WTC11 (cell line): ENCODE results near the gene HTR5A. TPM values are rescaled to one million over a fixed set of nuclear protein-coding genes. Genes with fewer than 3 reads are reported as not detected.

ENCODE experiments used
- ATAC-seq: fragments of 200-7000 bp; cut with Tn5 transposase; 2 replicates; pipeline ENCODE4 v1.10.0; 2021; ENCODE audit warnings: mild to moderate bottlenecking, moderate library complexity
- CTCF ChIA-PET: fragments of 300-600 bp; sonication (Branson Sonifier 250); formaldehyde crosslinking; loops from one replicate; lab custom pipeline; 2021; ENCODE audit warnings: antibody characterized with exemption; lab: Charles Lee
- POLR2A ChIA-PET: fragments of 350-600 bp; sonication (Branson Sonifier 250); formaldehyde crosslinking; loops from one replicate; lab custom pipeline; 2021; ENCODE audit warnings: antibody characterized with exemption; lab: Charles Lee
- DNase-seq: peaks from one replicate; pipeline ENCODE4 v3.0.0; 2021; ENCODE audit warnings: low spot score
- H3K27ac Mint-ChIP-seq: 2 replicates; pipeline ENCODE4 v1.8.0; 2021; ENCODE audit warnings: mixed read lengths
- H3K27me3 Mint-ChIP-seq: 2 replicates; pipeline ENCODE4 v1.8.0; 2021; ENCODE audit warnings: low read depth, mild to moderate bottlenecking, moderate library complexity, mixed read lengths
- H3K36me3 Mint-ChIP-seq: 2 replicates; pipeline ENCODE4 v1.8.0; 2021; ENCODE audit warnings: mixed read lengths
- H3K4me1 Mint-ChIP-seq: 2 replicates; pipeline ENCODE4 v1.8.0; 2022; ENCODE audit warnings: mixed read lengths
- H3K4me3 Mint-ChIP-seq: 2 replicates; pipeline ENCODE4 v1.8.0; 2021; ENCODE audit warnings: mild to moderate bottlenecking, moderate library complexity, mixed read lengths
- H3K9me3 Mint-ChIP-seq: 2 replicates; pipeline ENCODE4 v1.8.0; 2021; ENCODE audit warnings: mixed read lengths
- CREB1 ChIP-seq: sonication (generic); formaldehyde crosslinking; IDR thresholded peaks from 2 replicates; pipeline ENCODE4 v1.8.0; 2023; ENCODE audit warnings: mild to moderate bottlenecking, missing genetic modification reagents
- GRHL2 ChIP-seq: fragments of 250-450 bp; sonication (Bioruptor Pico); IDR thresholded peaks from 2 replicates; pipeline ENCODE4 v1.8.0; 2022; ENCODE audit warnings: mild to moderate bottlenecking, moderate library complexity; ENCODE audit not compliant: insufficient replicate concordance, severe bottlenecking
- MLX ChIP-seq: sonication (generic); formaldehyde crosslinking; IDR thresholded peaks from 2 replicates; pipeline ENCODE4 v1.8.1; 2023; ENCODE audit warnings: mild to moderate bottlenecking, missing genetic modification reagents, moderate library complexity
- MXD4 ChIP-seq: fragments of 250-450 bp; sonication (Bioruptor Pico); IDR thresholded peaks from 2 replicates; pipeline ENCODE4 v1.8.0; 2021; ENCODE audit warnings: mild to moderate bottlenecking, moderate library complexity, borderline replicate concordance
- SMAD3 ChIP-seq: sonication (generic); formaldehyde crosslinking; IDR thresholded peaks from 2 replicates; pipeline ENCODE4 v1.8.0; 2022; ENCODE audit warnings: missing genetic modification reagents, mild to moderate bottlenecking, borderline replicate concordance
- STAT6 ChIP-seq: sonication (generic); formaldehyde crosslinking; conservative IDR thresholded peaks from 2 replicates; pipeline ENCODE4 v1.8.1; 2023; ENCODE audit warnings: mild to moderate bottlenecking, low read depth, missing genetic modification reagents, moderate library complexity
- total RNA-seq: library from RNA; stranded (reverse); gene quantifications from 3 replicates; pipeline ENCODE4 v1.2.3, GENCODE V29; 2021
- TF ChIP-seq, protein P1 (sequence below): sonication (generic); formaldehyde crosslinking; IDR thresholded peaks from 2 replicates; pipeline ENCODE4 v1.8.1; 2023; ENCODE audit warnings: mild to moderate bottlenecking, missing genetic modification reagents
- TF ChIP-seq, protein P2 (sequence below): sonication (generic); formaldehyde crosslinking; IDR thresholded peaks from 2 replicates; pipeline ENCODE4 v1.8.1; 2023; ENCODE audit warnings: mild to moderate bottlenecking, missing genetic modification reagents, borderline replicate concordance

HTR5A gene
- total RNA-seq, 1 experiment from 2014 or later: not detected

DNA sequence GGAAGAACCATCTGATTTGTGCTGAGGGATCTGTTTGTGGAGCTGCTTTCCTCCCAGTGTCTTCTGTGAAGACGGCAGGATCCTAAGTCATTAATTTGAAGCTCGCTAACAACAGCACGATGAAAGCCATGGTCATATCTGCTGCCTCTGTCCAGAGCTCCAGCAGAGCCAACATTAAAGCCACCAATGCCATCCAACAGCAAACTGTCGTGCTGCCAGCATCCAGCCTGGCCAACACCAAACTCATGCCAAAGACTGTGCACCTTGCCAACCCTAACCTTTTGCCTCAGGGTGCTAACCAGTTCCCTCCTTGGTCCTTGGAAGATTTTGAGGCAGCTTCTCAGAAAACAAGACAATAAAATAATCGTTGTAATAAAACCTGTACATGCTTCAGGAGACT lies 36.2 kb downstream of the HTR5A start:
- no peak for DNase-seq
- H3K9me3 Mint-ChIP-seq: 0 out of 2 replicates have a peak, but pooled peaks cover 3% of the 10 kb centered on the region
- no peak overlapping the region for H3K27ac Mint-ChIP-seq
- no peaks in the 10 kb centered on the region; the same call in 1 of the 2 replicates for H3K27me3 Mint-ChIP-seq
- POLR2A ChIA-PET: no interaction called here
- no peak overlapping the region for H3K4me3 Mint-ChIP-seq
- CTCF ChIA-PET: no interaction called here
- H3K4me1 Mint-ChIP-seq: peaks cover 22% of the 10 kb centered on the region
- no peak for ATAC-seq
- no peak for TF ChIP-seq SMAD3
- no peaks in the 10 kb centered on the region for H3K36me3 Mint-ChIP-seq

- TF ChIP-seq STAT6 (CRISPR knock-in tag): no peak
- TF ChIP-seq, all 79 proteins: peak for 0
- H3K4me1 Mint-ChIP-seq: peaks cover 22% of the 10 kb centered on the region
- H3K27me3 Mint-ChIP-seq: no peaks in the 10 kb centered on the region; the same call in 1 of the 2 replicates
- no peak overlapping the region for H3K27ac Mint-ChIP-seq
- DNase-seq (no peak), ATAC-seq (no peak)
- 0 out of 2 replicates have a peak, but pooled peaks cover 2% of the 10 kb centered on the region for H3K9me3 Mint-ChIP-seq
- ChIA-PET CTCF (interaction anchor here (0.8 to 1.2 kb wide), 2 partner anchors 99 to 238 kb away, joined by 3 to 4 read pairs; no protein-coding TSS in a partner anchor), POLR2A (no interaction called here)
- no peak overlapping the region for H3K4me3 Mint-ChIP-seq
- H3K36me3 Mint-ChIP-seq: no peaks in the 10 kb centered on the region
Observed at GRCh38 chr7:155107126-155107525, 37.0 kb downstream of the HTR5A start.

GRCh38 chr7:155108144-155108901 lies 38.2 kb downstream of the HTR5A start:
- DNase-seq (no peak), ATAC-seq (peak; percentile 82)
- CTCF ChIA-PET: interaction anchor here (0.6 kb wide), 1 partner anchor 15 kb away, joined by 3 read pairs; no protein-coding TSS in a partner anchor
- TF ChIP-seq, protein P1, sequence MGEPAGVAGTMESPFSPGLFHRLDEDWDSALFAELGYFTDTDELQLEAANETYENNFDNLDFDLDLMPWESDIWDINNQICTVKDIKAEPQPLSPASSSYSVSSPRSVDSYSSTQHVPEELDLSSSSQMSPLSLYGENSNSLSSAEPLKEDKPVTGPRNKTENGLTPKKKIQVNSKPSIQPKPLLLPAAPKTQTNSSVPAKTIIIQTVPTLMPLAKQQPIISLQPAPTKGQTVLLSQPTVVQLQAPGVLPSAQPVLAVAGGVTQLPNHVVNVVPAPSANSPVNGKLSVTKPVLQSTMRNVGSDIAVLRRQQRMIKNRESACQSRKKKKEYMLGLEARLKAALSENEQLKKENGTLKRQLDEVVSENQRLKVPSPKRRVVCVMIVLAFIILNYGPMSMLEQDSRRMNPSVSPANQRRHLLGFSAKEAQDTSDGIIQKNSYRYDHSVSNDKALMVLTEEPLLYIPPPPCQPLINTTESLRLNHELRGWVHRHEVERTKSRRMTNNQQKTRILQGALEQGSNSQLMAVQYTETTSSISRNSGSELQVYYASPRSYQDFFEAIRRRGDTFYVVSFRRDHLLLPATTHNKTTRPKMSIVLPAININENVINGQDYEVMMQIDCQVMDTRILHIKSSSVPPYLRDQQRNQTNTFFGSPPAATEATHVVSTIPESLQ (CRISPR knock-in tag): no peak
- TF ChIP-seq MXD4 (CRISPR knock-in tag) (no peak), MLX (CRISPR knock-in tag) (no peak), CREB1 (no peak), GRHL2 (CRISPR knock-in tag) (no peak)
- TF ChIP-seq, protein P2, sequence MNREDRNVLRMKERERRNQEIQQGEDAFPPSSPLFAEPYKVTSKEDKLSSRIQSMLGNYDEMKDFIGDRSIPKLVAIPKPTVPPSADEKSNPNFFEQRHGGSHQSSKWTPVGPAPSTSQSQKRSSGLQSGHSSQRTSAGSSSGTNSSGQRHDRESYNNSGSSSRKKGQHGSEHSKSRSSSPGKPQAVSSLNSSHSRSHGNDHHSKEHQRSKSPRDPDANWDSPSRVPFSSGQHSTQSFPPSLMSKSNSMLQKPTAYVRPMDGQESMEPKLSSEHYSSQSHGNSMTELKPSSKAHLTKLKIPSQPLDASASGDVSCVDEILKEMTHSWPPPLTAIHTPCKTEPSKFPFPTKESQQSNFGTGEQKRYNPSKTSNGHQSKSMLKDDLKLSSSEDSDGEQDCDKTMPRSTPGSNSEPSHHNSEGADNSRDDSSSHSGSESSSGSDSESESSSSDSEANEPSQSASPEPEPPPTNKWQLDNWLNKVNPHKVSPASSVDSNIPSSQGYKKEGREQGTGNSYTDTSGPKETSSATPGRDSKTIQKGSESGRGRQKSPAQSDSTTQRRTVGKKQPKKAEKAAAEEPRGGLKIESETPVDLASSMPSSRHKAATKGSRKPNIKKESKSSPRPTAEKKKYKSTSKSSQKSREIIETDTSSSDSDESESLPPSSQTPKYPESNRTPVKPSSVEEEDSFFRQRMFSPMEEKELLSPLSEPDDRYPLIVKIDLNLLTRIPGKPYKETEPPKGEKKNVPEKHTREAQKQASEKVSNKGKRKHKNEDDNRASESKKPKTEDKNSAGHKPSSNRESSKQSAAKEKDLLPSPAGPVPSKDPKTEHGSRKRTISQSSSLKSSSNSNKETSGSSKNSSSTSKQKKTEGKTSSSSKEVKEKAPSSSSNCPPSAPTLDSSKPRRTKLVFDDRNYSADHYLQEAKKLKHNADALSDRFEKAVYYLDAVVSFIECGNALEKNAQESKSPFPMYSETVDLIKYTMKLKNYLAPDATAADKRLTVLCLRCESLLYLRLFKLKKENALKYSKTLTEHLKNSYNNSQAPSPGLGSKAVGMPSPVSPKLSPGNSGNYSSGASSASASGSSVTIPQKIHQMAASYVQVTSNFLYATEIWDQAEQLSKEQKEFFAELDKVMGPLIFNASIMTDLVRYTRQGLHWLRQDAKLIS (CRISPR knock-in tag): no peak
- TF ChIP-seq, all 79 proteins: peak for 0
- H3K27me3 Mint-ChIP-seq: no peaks in the 10 kb centered on the region; the same call in 1 of the 2 replicates
- no peaks in the 10 kb centered on the region for H3K9me3 Mint-ChIP-seq
- no peak overlapping the region; the same call in 1 of the 2 replicates for H3K27ac Mint-ChIP-seq
- H3K36me3 Mint-ChIP-seq: no peaks in the 10 kb centered on the region
- POLR2A ChIA-PET: no interaction called here
- peaks cover 22% of the 10 kb centered on the region for H3K4me1 Mint-ChIP-seq
- no peak overlapping the region for H3K4me3 Mint-ChIP-seq
